ENCODE measurements around the gene SLC12A5.
"Not testable (repeated sequence)": the region's sequence is repeated elsewhere in the genome, so short reads cannot be mapped to it uniquely, and the experiment has no call there.

DNA sequence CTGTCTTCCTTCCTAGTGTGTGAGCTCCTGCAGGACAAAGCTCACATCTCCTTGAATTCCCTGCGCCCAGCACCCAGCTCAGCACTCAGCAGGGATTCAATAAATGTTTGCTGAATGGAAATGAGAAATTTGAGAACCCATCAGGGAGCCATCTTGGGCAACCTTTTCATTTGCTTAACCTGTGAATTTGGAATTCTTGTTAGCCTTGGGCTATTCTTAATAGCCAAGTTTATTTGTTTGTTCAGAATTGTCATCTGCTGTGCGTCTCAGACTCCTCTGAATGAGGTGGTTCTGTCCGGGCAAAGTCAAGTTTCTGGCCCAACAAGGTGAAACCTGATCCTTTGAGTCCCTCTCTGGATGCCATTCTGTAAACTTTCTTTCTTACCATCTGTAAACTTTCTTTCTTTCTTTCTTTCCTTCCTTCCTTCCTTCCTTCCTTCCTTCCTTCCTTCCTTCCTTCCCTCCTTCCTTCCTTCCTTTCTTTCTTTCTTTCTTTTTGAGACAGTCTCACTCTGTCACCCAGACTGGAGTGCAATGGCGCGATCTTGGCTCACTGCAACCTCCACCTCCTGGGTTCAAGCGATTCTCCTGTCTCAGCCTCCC lies 33.4 kb upstream of the SLC12A5 start:
- not testable (repeated sequence) for TF ChIP-seq CTCF, POLR2A (IDR thresholded peaks at IDR 0.05)

Measured in Peyer's patch (tissue), 4 donors.